ENCODE data around the gene CFAP20DC. TPM values are rescaled to one million over a fixed set of nuclear protein-coding genes. Genes with fewer than 3 reads are reported as not detected.

The CFAP20DC gene
- total and polyA plus RNA-seq, 2 donors (not counting 1 experiment from before 2014, with no cell fraction given) = 1.9 to 3.8 TPM

- no peaks in the 10 kb centered on the region for H3K36me3 ChIP-seq (ENCODE audit: control insufficient read depth, insufficient read depth, low read length)
- H3K4me2 ChIP-seq (ENCODE audit: extremely low read depth, insufficient read depth, low read length) = no peak overlapping the region
- no peak overlapping the region for H3K27ac ChIP-seq (ENCODE audit: insufficient read depth, low read length)
- H3K79me2 ChIP-seq (ENCODE audit: control insufficient read depth, insufficient read depth, low read length) = no peaks in the 10 kb centered on the region
- peaks cover 2% of the 10 kb centered on the region for H3K4me1 ChIP-seq (ENCODE audit: control insufficient read depth, extremely low read depth, insufficient read depth, low read length)
- no peak overlapping the region for H3K4me3 ChIP-seq (replicated peaks in 1 of 4; ENCODE audit: control extremely low read depth in 1 of 4, insufficient read depth in 1 of 4, low read depth in 3 of 4, low read length in 4 of 4)
- DNase-seq (ENCODE audit: low read depth in 2 of 2) = peak in 1 of 2 donors; percentile 38
- H3K9ac ChIP-seq (ENCODE audit: insufficient read depth, low read length) = no peak overlapping the region
- no peaks in the 10 kb centered on the region for H4K20me1 ChIP-seq (ENCODE audit: control insufficient read depth, extremely low read depth, insufficient read depth, low read length)
- TF ChIP-seq CTCF (conservative IDR thresholded peaks at IDR 0.05 in 1 of 2, IDR thresholded peaks at IDR 0.05 in 1 of 2; ENCODE audit: low read depth in 1 of 2, low read length in 2 of 2) (no peak), EZH2 (IDR thresholded peaks at IDR 0.05; ENCODE audit: low read length, missing control alignments) (no peak)
- H3K9me3 ChIP-seq (ENCODE audit: control insufficient read depth, insufficient read depth, low read depth, low read length) = no peaks in the 10 kb centered on the region
- no peaks in the 10 kb centered on the region for H3K27me3 ChIP-seq (ENCODE audit: control insufficient read depth, insufficient read depth, low read length)
- no peak overlapping the region for H2AFZ ChIP-seq (ENCODE audit: low read length)
Measured at GRCh38 chr3:58874248-58874741, 175.5 kb downstream of the CFAP20DC start.

- Histone ChIP-seq H3K9ac (ENCODE audit: insufficient read depth, low read length) (no peak overlapping the region), H3K4me2 (ENCODE audit: extremely low read depth, insufficient read depth, low read length) (no peak overlapping the region), H3K27ac (ENCODE audit: insufficient read depth, low read length) (no peak overlapping the region), H3K4me3 (replicated peaks in 1 of 4; ENCODE audit: control extremely low read depth in 1 of 4, insufficient read depth in 1 of 4, low read depth in 3 of 4, low read length in 4 of 4) (no peak overlapping the region), H3K4me1 (ENCODE audit: control insufficient read depth, extremely low read depth, insufficient read depth, low read length) (no peaks in the 10 kb centered on the region), H3K79me2 (ENCODE audit: control insufficient read depth, insufficient read depth, low read length) (no peaks in the 10 kb centered on the region), H4K20me1 (ENCODE audit: control insufficient read depth, extremely low read depth, insufficient read depth, low read length) (no peaks in the 10 kb centered on the region), H2AFZ (ENCODE audit: low read length) (no peak overlapping the region), H3K9me3 (ENCODE audit: control insufficient read depth, insufficient read depth, low read depth, low read length) (no peaks in the 10 kb centered on the region), H3K27me3 (ENCODE audit: control insufficient read depth, insufficient read depth, low read length) (no peaks in the 10 kb centered on the region), H3K36me3 (ENCODE audit: control insufficient read depth, insufficient read depth, low read length) (no peaks in the 10 kb centered on the region)
- TF ChIP-seq EZH2 (IDR thresholded peaks at IDR 0.05; ENCODE audit: low read length, missing control alignments) (no peak), CTCF (conservative IDR thresholded peaks at IDR 0.05 in 1 of 2, IDR thresholded peaks at IDR 0.05 in 1 of 2; ENCODE audit: low read depth in 1 of 2, low read length in 2 of 2) (no peak)
- DNase-seq (ENCODE audit: low read depth in 2 of 2) = no peak
Measured at GRCh38 chr3:58868097-58868779, 181.6 kb downstream of the CFAP20DC start.

GRCh38 chr3:58867621-58868020 lies 182.2 kb downstream of the CFAP20DC start:
- H3K9ac ChIP-seq (ENCODE audit: insufficient read depth, low read length) = no peak overlapping the region
- no peak overlapping the region for H2AFZ ChIP-seq (ENCODE audit: low read length)
- H3K27me3 ChIP-seq (ENCODE audit: control insufficient read depth, insufficient read depth, low read length) = no peaks in the 10 kb centered on the region
- H3K79me2 ChIP-seq (ENCODE audit: control insufficient read depth, insufficient read depth, low read length) = no peaks in the 10 kb centered on the region
- no peak for TF ChIP-seq CTCF (conservative IDR thresholded peaks at IDR 0.05 in 1 of 2, IDR thresholded peaks at IDR 0.05 in 1 of 2; ENCODE audit: low read depth in 1 of 2, low read length in 2 of 2)
- TF ChIP-seq EZH2 (IDR thresholded peaks at IDR 0.05; ENCODE audit: low read length, missing control alignments) = no peak
- no peak overlapping the region for H3K4me2 ChIP-seq (ENCODE audit: extremely low read depth, insufficient read depth, low read length)
- no peak overlapping the region for H3K27ac ChIP-seq (ENCODE audit: insufficient read depth, low read length)
- H3K4me3 ChIP-seq (replicated peaks in 1 of 4; ENCODE audit: control extremely low read depth in 1 of 4, insufficient read depth in 1 of 4, low read depth in 3 of 4, low read length in 4 of 4) = no peak overlapping the region
- H3K4me1 ChIP-seq (ENCODE audit: control insufficient read depth, extremely low read depth, insufficient read depth, low read length) = no peaks in the 10 kb centered on the region
- H3K9me3 ChIP-seq (ENCODE audit: control insufficient read depth, insufficient read depth, low read depth, low read length) = no peaks in the 10 kb centered on the region
- H3K36me3 ChIP-seq (ENCODE audit: control insufficient read depth, insufficient read depth, low read length) = no peaks in the 10 kb centered on the region
- DNase-seq (ENCODE audit: low read depth in 2 of 2) = no peak
- H4K20me1 ChIP-seq (ENCODE audit: control insufficient read depth, extremely low read depth, insufficient read depth, low read length) = no peaks in the 10 kb centered on the region
